Esophagus squamous epithelium (tissue), 5 donors: ENCODE measurements around the gene RPTOR. TPM values are rescaled to one million over a fixed set of nuclear protein-coding genes. Genes with fewer than 3 reads are reported as not detected.

Experiments
- DNase-seq: peaks from one replicate; lab custom pipeline; 2025; lab: John Stamatoyannopoulos, UW
- H3K27ac ChIP-seq, 4 donors: fragments of 200-600 bp; sonication (generic); one replicate each; pipeline ENCODE4 v1.5.1; 2016 to 2019; ENCODE audit warnings: mild to moderate bottlenecking in 1 of 4
- H3K27me3 ChIP-seq, 4 donors: fragments of 200-600 bp; sonication (generic); 1 replicate in 3 of 4; 2 replicates in 1 of 4; pipeline versions ENCODE4 v1.5.1 to v1.6.0; 2017 to 2021; ENCODE audit warnings: antibody characterized with exemption in 1 of 4
- H3K36me3 ChIP-seq, 3 donors: fragments of 200-600 bp; sonication (generic); one replicate each; pipeline ENCODE4 v1.5.1; 2016 to 2019
- H3K4me1 ChIP-seq, 3 donors: fragments of 200-600 bp; sonication (generic); one replicate each; pipeline ENCODE4 v1.5.1; 2017 to 2019
- H3K4me3 ChIP-seq, 4 donors: fragments of 200-600 bp; sonication (generic); 1 replicate in 3 of 4; 2 replicates in 1 of 4; pipeline ENCODE4 v1.5.1; 2016 to 2019; ENCODE audit warnings: mild to moderate bottlenecking in 2 of 4, moderate library complexity in 1 of 4
- H3K9me3 ChIP-seq, 3 donors: fragments of 200-600 bp; sonication (generic); one replicate each; pipeline ENCODE4 v1.5.1; 2016 to 2019
- POLR2A ChIP-seq, 4 donors: fragments of 450-650 bp; IDR thresholded peaks; one replicate each; pipeline ENCODE4 v1.6.1; 2017; ENCODE audit warnings: antibody characterized with exemption in 4 of 4, mild to moderate bottlenecking in 4 of 4, moderate library complexity in 3 of 4
- WGBS, 2 donors: methylation state at CpG; one replicate each; pipeline ENCODE4 v1.1.5; 2018; 5-methylcytosine and 5-hydroxymethylcytosine counted together
- intact Hi-C: fragments of 100-400 bp; cut with DNase I; formaldehyde crosslinking; loops from one replicate; pipeline ENCODE4 v1.15.0; 2022
- small RNA-seq, 4 donors: library from RNA; depleted of rRNA; stranded (forward); fragments of <200 nt; gene quantifications; one replicate each; pipeline ENCODE3, GENCODE V24; 2016
- total RNA-seq, 4 donors: library from RNA; depleted of rRNA; stranded (reverse); fragments of >200 nt; gene quantifications; one replicate each; pipeline ENCODE4 v1.1.0, GENCODE V29; 2016
- TF ChIP-seq, protein P1 (sequence below), 6 experiments: fragments of 450-650 bp in 4 of 6; fragments of 200-600 bp in 2 of 6; sonication (generic) in 2 of 6; IDR thresholded peaks; one replicate each; pipeline ENCODE4 v1.5.1; 2016 to 2019; ENCODE audit warnings: antibody characterized with exemption in 6 of 6, mild to moderate bottlenecking in 4 of 6, moderate library complexity in 4 of 6
- donor health status: DM: yes; HTN: yes; CAD: no.

Gene RPTOR
- total RNA-seq, 4 donors from 2014 or later: 11.7 to 27.8 (median 22.8) TPM

DNA sequence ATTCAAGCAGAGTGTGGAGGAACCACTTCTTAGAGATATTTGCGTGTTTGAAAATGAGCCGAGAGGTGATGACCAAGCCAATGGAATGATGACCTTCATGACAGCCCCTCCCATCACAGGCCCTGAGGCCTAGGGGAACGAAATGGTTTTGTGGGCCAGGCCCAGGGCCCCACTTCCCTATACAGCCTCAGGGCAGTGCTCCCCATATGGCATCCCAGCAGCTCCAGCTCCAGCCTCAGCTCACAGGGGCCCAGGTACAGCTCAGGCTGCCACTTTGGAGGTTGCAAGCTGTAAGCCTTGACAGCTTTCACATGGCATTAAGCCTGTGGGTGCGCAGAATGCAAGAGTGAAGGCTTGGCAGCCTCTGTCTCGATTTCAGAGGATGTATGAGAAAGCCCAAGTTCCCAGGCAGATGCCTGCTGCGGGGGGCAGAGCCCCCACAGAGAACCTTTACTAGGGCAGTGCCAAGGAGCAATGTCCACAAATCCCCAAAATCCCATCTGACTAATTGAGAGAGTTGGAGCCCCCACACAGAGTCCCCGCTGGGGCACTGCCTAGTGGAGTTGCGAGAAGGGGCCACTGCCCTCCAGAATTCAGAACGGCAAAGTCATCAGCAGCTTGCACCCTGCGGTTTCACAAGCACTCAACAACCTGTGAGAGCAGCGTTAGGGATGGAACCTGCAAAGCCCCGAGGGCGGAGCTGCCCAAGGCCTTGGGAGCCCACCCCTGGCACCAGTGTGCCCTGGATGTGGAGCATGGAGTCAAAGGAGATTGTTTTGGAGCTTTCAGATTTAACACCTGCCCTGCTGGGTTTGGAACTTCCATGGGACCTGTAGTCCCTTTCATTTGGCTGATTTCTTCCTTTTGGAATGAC is 468.2 kb downstream of the RPTOR start:
- Histone ChIP-seq H3K36me3 (no peaks in the 10 kb centered on the region), H3K4me3 (no peak overlapping the region), H3K4me1 (peaks cover 0 to 5% (median 3%) of the 10 kb centered on the region in 3 donors), H3K9me3 (peaks cover 0 to 12% (median 9%) of the 10 kb centered on the region in 3 donors), H3K27me3 (no peaks in the 10 kb centered on the region), H3K27ac (no peak overlapping the region)
- no peak for TF ChIP-seq POLR2A (IDR thresholded peaks at IDR 0.05)
- TF ChIP-seq, protein P1, sequence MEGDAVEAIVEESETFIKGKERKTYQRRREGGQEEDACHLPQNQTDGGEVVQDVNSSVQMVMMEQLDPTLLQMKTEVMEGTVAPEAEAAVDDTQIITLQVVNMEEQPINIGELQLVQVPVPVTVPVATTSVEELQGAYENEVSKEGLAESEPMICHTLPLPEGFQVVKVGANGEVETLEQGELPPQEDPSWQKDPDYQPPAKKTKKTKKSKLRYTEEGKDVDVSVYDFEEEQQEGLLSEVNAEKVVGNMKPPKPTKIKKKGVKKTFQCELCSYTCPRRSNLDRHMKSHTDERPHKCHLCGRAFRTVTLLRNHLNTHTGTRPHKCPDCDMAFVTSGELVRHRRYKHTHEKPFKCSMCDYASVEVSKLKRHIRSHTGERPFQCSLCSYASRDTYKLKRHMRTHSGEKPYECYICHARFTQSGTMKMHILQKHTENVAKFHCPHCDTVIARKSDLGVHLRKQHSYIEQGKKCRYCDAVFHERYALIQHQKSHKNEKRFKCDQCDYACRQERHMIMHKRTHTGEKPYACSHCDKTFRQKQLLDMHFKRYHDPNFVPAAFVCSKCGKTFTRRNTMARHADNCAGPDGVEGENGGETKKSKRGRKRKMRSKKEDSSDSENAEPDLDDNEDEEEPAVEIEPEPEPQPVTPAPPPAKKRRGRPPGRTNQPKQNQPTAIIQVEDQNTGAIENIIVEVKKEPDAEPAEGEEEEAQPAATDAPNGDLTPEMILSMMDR (IDR thresholded peaks at IDR 0.05): no peak
- intact Hi-C loops: no loop called here
- WGBS, 2 donors: 80 to 91% methylated on average over 9 to 11 of the region's 13 CpGs
- DNase-seq: no peak

DNA sequence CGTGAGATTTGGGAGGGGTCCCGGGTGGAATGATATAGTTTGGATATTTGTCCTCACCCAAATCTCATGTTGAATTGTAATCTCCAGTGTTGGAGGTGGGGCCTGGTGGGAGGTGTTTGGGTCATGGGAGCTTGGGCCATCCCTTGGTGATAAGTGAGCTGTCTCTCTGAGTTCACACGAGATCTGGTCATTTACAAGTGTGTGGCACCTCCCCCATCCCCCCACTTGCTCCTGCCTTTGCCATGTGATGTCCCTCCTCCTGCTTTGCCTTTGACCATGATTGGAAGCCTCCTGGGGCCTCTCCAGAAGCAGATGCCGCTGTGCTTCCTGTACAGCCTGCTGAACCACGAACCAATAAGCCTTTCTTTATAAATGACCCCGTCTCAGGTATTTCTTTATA is 469.0 kb downstream of the RPTOR start:
- Histone ChIP-seq H3K9me3 (peaks cover 0 to 12% (median 9%) of the 10 kb centered on the region in 3 donors), H3K27ac (no peak overlapping the region), H3K36me3 (no peaks in the 10 kb centered on the region), H3K27me3 (no peaks in the 10 kb centered on the region), H3K4me1 (peaks cover 0 to 13% (median 9%) of the 10 kb centered on the region in 3 donors), H3K4me3 (no peak overlapping the region)
- no peak for TF ChIP-seq POLR2A (IDR thresholded peaks at IDR 0.05)
- TF ChIP-seq, protein P1 (IDR thresholded peaks at IDR 0.05): no peak
- WGBS, 2 donors: 77 to 98% methylated on average over 2 to 6 of the region's 6 CpGs
- intact Hi-C loops: no loop called here
- no peak for DNase-seq

DNA sequence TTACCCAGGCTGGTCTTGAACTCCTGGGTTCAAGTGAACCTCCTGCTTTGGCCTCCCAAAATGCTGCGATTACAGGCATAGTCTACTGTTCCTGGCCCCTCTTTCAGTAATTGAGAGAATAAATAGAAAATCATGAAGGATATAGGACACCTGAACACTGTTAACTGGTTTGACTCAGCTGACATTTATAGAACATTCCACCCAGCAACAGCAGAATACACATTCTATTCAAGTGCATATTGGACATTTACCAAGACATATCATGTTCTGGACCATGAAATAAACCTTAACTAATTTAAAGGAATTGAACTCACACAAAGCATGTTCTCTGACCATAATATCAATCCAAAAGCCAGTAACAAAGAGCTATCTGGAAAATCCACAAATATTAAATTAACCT is 470.5 kb downstream of the RPTOR start:
- intact Hi-C loops: no loop called here

More for the DNA sequence above, 470.5 kb downstream of the RPTOR start:
- Histone ChIP-seq H3K4me1 (peaks cover 5 to 28% (median 24%) of the 10 kb centered on the region in 3 donors), H3K36me3 (no peaks in the 10 kb centered on the region), H3K9me3 (peaks cover 0 to 12% (median 9%) of the 10 kb centered on the region in 3 donors), H3K27me3 (no peaks in the 10 kb centered on the region), H3K4me3 (no peak overlapping the region), H3K27ac (no peak overlapping the region)
- no peak for DNase-seq
- WGBS, 2 donors: 91% methylated on average over 1 of the region's 1 CpG; no CpG with 5 or more reads in 1 of the 2 donors
- no peak for TF ChIP-seq POLR2A (IDR thresholded peaks at IDR 0.05)
- TF ChIP-seq, protein P1 (IDR thresholded peaks at IDR 0.05): no peak

Small RNAs within 50 kb of the gene (small RNA-seq; reads per million reads assigned to genes)
- 0 reads per million in 4 donors for gene AC120024.2
- 0 reads per million in 4 donors for gene AC120024.3

Other genes starting within 250 kb of the RPTOR start
- gene ENDOV, start 129.7 kb upstream of the RPTOR start, total RNA-seq: 10 to 100 TPM in 3 of 4 donors, 1 to 10 TPM in 1; 7.4 to 16.0 (median 14.5) TPM
- under 1 TPM in 2 of 4 donors, not detected in 2; under 0.01 to 0.15 TPM for gene NPTX1, start 68.2 kb upstream of the RPTOR start, total RNA-seq